A172 (cell line): ENCODE data around the gene MAML3. TPM values are rescaled to one million over a fixed set of nuclear protein-coding genes. Genes with fewer than 3 reads are reported as not detected.

Experiments
- DNase-seq: peaks from one replicate; pipeline ENCODE4 v3.0.0-alpha.2; 2015; ENCODE audit warnings: low spot score
- total RNA-seq: library from RNA; depleted of rRNA; stranded (reverse); fragments of >200 nt; shearing (Covaris generic); gene quantifications from 2 replicates; pipeline ENCODE4 v1.2.3, GENCODE V29; 2014; rRNA removed

The MAML3 gene
- total RNA-seq, 1 experiment from 2014 or later = 0.07 TPM

GRCh38 chr4:139686988-139687387 is 467.0 kb downstream of the MAML3 start:
- DNase-seq = no peak

- DNase-seq = no peak
Observed at GRCh38 chr4:139686130-139686529, 467.9 kb downstream of the MAML3 start.

- DNase-seq = no peak
Observed at GRCh38 chr4:139685180-139685579, 468.8 kb downstream of the MAML3 start.

- no peak for DNase-seq
Observed at GRCh38 chr4:139684351-139684750, 469.6 kb downstream of the MAML3 start.

- no peak for DNase-seq
Observed at GRCh38 chr4:139682741-139683151, 471.2 kb downstream of the MAML3 start.

GRCh38 chr4:139682309-139682708 is 471.7 kb downstream of the MAML3 start:
- DNase-seq = no peak

- no peak for DNase-seq
Observed at GRCh38 chr4:139676913-139677585, 476.9 kb downstream of the MAML3 start.

GRCh38 chr4:139676365-139676764 is 477.6 kb downstream of the MAML3 start:
- no peak for DNase-seq

- DNase-seq = no peak
Observed at GRCh38 chr4:139675651-139676050, 478.3 kb downstream of the MAML3 start.

- DNase-seq = no peak
Observed at GRCh38 chr4:139674875-139675550, 479.0 kb downstream of the MAML3 start.

GRCh38 chr4:139672732-139673131 is 481.3 kb downstream of the MAML3 start:
- no peak for DNase-seq

GRCh38 chr4:139672215-139672614 is 481.8 kb downstream of the MAML3 start:
- DNase-seq = no peak

GRCh38 chr4:139670775-139671174 is 483.2 kb downstream of the MAML3 start:
- DNase-seq = no peak

- no peak for DNase-seq
Observed at GRCh38 chr4:139669890-139670289, 484.1 kb downstream of the MAML3 start.

GRCh38 chr4:139669335-139669734 is 484.6 kb downstream of the MAML3 start:
- no peak for DNase-seq

- no peak for DNase-seq
Observed at GRCh38 chr4:139668658-139669201, 485.3 kb downstream of the MAML3 start.

- no peak for DNase-seq
Observed at GRCh38 chr4:139668036-139668435, 485.9 kb downstream of the MAML3 start.

Other genes starting within 250 kb of the MAML3 start
- gene SCOC, start 219.5 kb upstream of the MAML3 start, total RNA-seq = 133 and 159 TPM in 2 replicates